HG03196 (cell line): ENCODE results near the gene DNAJC17.

ENCODE experiments used
- ATAC-seq: cut with Tn5 transposase; IDR thresholded peaks from one replicate; pipeline ENCODE4 v1.9.1; 2021; ENCODE audit not compliant: unreplicated experiment

Gene DNAJC17

DNA sequence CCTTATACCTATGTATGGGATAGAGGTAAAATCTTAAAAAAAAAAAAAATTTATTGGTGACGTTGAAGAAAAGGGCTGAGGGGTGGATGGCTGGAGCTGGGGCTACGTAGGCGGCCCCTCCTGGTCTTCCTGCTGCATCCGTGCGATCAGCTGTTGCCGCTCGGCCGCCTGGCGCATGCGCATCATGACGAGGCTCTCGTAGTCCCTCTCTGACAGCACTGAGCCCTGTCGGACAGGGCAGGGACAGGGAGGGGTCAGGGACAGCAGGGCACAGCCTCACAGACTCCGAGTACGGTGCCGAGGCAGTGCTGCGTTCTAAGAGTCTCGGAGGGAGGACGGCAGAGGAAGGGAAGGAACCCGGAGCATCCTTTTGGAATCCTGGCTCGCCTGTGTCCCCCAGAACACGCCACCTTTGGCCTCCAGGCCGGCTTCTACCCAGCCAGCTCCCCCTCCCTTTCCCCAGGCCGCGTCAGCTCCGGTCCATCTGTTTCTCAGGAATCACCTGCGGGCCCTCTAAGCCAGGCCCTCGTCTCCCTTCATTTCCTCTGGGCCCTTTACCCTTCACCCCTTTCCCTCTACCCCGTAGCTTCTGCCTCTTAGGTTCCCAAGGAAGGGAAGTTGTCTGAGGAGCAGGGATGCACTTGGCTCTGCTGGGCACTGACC is 39.3 kb downstream of the DNAJC17 start:
- no peak for ATAC-seq

DNA sequence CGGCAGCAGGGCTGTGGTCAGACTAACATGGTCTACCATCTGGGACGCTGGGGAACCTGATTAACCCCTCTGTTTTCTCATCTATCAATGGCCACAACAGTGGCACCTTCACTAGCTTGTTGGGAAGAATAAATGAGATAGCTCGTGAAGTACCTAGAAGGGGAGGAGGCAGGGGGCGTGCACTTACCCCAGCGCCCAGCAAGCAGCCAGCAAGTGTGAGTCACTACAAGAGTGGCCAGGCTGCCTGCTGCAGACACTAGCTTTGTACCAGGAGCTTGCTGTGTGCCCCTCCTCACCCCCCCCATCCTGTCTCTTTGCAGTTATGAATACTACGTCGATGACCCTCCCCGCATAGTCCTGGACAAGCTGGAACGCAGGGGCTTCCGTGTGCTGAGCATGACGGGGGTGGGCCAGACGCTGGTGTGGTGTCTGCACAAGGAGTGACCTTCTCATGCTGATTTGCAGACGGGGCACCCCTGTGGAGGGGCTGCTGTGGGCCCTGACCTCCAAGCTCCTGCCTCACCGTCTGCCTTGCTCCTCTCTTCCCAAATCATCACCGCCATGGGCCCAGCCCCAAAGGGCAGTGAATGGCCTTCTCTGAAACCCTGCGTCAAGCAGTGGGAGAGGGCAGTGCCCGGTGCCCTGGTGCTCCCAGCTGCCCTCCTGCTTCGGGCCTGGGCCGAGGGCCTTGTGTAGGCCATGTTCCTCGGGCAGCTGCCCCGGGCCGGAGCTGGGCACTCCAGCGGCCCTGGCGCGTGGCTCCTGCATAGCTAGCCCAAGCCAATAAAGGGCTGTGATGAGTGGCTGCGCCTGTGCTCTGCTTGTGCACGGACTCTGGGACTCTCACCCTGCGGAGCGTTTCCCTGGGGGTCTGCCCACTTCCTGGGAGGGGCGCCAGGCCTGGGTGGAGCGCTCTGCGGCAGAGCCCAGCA is 40.1 kb downstream of the DNAJC17 start:
- ATAC-seq = no peak

DNA sequence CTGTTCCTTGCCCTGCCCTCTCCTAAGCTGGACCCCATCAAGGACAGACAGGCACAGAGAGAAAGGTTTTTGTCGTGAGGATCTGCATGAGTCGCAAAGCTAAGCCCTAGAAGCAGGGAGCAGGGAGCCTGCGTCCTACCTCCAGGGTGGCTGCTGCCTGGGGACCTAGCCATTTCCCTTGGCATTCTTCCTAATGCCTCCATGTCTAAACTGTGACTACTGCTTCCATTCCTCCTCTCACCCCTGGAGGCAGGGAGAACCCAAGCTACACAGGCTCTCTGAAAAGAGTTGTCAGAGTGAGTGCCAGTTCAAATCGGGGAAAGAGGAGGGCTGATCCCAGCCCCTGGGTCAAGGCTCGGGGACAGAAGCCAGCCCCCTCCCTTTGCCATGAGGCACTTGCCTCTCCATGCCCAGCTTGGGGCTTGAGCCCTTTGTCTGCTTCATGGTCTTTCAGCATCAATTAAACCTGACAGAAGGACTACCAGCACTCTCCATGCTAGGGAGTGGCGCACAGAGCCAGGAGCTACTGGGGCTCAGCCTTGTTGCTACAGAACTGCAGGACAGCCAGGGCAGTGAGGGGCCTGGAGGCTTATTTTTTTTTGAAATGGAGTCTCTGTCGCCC is 41.0 kb downstream of the DNAJC17 start:
- ATAC-seq = no peak

DNA sequence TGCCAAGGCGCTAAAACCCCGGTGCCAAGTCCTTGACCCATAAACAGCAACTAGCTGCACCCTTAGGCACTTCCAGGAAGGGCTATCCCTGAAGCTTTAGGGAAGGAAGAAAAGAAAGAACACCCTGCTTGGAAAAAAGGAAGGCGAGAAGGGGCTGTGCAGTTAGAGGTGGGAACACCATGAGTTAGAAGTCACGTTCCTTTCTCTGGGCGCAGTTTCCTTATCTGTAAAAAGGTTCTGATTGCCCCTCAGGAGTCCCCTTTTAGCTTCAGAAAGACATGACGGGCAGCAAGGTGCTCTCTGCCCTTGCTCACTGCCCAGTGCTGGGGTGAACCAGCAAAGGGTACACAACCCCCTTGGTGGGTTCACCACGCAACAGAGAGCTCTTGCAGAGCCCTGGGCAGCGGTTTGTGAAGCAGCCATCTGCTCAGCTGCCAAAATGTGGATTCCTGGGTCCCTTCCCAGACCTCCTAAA is 42.6 kb downstream of the DNAJC17 start:
- ATAC-seq = no peak

DNA sequence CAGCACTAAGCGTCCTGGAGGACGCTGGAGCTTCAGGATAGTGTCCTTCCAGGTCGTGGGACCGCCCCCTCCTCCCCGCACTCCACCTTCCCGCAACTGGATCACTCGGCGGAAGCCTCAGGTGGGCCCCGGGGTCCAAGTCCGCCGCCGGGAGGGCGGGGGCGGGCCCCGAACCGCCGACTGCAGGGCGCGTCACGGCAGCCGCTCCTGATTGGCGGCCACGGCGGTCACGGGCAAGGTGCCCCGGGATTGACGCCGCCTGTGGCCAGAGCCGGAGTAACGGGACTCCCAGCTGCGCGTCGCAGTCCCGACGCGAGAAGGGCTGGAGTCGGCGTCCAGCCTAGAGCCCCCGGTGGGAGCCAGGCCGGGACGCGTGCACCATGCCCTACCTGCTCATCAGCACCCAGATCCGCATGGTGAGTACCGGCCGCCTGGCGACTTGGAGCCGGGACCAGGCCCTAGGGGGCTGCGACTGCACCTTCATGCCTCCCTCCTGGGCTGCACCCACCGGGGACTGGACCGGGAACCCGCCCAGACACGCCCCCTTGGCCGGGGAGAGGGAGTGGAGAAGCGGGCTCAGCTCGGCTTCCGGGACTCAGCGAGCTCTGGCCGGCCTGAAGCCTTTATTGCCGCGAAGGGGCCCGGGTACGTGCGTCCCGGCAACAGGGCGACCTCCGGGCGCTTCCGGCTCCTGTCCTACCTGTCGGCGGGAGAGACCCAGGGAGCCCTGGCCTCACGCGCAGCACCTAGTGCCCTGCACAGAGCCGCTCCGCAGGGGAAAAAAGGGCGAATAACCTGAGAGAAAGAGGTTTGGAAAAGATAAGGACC is 43.3 kb downstream of the DNAJC17 start, which contains the start of gene GCHFR:
GCHFR (plus strand) TSS at position 268 of the 828 bp plus-strand sequence; CDS start at position 381, 113 bp downstream.
- no peak for ATAC-seq

DNA sequence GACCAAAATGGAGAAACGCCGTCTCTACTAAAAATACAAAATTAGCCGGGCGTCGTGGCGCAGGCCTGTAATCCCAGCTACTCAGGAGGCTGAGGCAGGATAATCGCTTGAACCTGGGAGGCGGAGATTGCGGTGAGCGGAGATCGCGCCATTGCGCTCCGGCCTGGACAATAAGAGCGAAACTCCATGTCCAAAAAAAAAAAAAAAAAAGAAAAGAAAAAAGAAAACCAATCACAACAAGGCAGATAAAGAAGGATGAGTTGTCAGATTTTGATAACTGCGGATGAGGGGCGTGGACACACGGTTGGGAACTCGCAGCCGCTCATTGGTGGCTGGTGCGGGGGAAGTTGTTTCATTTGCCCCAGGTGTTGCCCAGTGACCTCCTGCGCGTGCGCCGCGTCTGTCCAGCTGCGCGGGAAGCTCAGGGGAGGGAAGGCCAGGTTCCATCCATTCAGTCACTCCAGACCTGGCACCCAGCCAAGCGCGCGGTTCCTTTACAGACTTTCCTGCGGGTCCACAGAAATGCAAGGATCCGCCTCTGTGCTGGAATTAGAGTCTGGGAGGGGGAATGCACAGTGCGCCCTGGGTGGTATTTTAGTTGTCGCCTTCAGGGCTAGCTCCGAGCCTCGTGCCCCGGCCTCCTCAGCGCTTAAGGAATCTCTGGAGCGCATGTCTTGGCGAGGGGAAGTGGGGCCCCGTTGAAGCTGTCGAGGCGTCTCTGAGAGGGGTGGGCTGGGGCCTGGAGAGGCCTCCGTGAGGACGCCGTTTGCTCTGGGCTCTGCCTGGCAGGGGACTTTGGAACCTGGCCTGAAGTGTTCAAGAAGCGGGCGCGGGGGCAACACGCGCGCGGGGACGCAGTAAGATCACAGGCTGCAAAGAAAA is 44.1 kb downstream of the DNAJC17 start:
- no peak for ATAC-seq

DNA sequence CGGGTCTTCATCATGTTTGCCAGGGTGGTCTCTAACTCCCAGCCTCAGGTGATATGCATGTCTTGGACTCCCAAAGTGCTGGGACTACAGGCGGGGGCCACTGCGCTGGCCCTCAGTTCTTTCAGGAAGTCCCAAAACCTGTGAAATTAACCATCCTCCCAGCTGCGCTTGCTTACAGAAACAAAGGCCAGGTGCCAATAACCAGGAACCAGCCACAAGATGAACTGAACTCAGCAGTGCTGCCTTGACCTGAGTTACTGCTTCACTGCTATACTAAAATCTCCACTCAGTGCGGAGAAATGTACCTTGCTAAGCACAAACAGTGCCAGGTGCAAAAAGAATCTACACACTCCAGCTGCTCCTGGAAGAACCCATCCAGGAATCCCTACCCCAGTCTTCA is 47.3 kb downstream of the DNAJC17 start:
- ATAC-seq = no peak

DNA sequence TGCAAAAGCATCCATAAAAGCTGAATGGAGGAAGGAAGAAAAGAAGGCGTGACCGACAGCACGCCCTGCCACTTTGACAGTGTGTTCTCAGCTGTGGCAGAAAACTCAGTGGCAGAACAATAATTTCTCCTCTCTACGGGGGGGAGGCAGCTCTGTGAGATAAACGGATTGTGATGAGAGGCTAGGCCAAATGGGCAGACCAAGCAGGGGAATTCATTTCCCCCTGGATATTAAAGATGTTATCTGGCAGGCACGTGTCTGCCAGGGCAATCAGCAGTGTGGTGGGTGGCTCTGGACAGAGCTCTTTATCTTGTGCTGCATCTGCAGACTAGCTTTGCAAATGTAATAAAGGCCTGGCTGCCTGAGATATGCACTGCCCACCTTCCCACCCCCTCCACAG is 50.3 kb downstream of the DNAJC17 start:
- no peak for ATAC-seq

DNA sequence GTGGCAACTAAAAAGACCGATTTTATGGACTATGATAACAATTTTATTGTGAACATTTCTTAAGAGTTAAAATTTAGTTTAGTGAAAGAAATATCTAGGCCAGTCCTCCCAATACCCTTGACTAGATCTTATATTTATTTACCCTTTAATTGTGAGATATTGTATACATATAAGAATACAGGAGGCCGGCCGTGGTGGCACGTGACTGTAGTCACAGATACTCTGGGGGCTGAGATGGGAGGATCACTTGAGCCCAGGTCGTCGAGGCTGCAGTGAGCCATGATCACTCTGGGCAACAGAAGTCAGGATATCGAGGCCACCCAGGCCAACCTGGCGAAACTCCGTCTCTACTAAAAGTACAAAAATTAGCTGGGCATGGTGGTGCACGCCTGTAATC is 51.5 kb downstream of the DNAJC17 start:
- no peak for ATAC-seq

DNA sequence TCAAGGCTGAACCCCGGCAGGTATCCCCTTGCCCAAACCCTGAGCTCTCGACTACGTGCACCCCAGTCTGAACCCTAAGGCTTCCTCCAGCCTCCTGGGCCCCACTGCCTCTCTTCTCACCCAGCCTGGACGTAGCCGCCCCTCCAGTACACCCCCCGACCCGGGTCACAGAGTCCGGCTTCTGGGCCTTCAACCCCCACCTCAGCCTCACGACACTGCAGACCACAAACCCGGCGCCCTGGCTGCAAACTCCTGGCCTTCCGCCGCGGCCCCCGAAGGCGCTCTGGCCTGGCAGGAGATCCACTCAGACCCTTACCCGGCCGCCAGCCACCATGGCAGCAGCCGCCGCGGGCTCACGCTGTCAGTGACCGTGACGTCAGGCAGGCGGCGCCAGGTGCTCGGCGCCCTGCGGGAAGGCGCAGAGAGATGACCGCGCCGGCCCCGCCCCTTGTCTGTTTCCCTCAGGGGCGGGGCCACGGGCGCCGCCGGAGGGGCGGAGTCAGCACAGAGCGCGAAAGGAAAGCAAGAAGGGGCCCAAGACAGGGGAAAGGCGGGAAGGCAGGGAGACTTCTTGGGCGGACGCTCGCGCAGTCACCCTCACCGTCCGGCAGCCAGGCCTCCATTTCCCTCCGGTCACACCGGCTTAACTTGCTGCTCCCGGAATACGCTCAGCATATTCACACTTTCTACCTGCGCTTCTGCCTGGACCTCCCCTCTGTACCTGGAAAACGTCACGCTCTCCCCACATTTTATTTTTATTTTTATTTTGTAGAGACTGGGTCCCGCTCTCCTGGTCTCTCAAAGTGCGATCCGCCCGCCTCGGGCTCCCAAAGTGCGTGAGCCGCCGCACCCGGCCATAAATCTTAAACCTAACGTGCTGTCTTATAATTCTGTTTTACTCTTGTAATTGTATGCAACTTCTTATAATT is 52.1 kb downstream of the DNAJC17 start, which contains the start of gene RMDN3:
RMDN3 (minus strand) TSS at position 372 of the 929 bp plus-strand sequence. CDS start 471 bp downstream, outside the sequence.
- peak; percentile 84 for ATAC-seq

DNA sequence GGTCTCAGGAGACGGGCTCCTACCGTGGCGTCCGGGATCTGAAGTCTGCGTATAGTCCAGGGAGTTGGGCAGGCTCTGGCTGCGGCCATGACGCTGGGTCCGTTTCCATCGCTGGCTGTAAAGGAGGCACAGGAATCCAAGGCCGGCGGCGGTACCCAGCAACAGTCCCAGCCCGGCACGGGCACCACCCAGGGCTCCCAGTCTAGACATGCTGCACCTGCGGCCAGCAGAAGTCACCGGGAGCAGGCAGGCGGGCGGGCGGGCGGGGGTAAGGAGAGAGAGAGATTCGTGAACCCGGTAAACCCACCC is 52.7 kb downstream of the DNAJC17 start:
- ATAC-seq = no peak

DNA sequence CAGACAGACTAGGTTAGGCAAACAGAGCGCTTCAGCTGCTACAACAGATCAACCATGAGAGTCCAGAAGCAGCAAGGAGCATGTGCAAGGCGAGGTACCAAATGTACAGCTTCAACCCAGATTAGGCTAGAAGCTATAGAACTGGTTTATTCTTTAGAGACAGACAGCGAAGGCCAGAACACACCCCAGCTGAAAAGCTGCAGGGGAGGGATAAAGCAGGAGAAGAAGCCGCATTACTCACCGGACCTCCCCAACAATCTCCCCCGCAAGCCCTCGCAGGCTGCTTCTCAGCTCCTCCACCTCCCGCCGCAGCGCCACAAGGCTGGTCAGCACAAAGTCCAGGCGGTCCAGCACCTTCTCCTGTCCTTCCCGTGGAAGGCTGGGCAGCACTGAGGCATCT is 55.5 kb downstream of the DNAJC17 start:
- ATAC-seq = no peak

DNA sequence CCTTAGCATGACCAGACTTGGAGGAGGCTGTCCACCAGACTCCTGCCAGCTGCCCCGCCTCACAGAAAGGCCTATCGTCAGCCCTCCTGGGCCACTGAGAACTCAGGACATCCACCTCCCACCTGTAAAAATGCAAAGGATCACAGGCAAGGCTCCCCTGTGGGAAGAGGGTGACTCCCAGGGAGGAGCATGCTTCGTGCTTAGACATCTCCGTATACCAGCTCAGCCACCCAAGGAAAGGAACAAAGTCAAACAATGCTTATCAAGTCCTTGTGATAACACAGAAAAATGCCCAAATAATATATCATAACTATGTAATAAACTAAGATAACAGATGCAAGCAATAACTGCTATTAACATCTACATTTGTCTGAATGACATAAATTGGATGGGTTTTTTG is 56.4 kb downstream of the DNAJC17 start:
- ATAC-seq = no peak

DNA sequence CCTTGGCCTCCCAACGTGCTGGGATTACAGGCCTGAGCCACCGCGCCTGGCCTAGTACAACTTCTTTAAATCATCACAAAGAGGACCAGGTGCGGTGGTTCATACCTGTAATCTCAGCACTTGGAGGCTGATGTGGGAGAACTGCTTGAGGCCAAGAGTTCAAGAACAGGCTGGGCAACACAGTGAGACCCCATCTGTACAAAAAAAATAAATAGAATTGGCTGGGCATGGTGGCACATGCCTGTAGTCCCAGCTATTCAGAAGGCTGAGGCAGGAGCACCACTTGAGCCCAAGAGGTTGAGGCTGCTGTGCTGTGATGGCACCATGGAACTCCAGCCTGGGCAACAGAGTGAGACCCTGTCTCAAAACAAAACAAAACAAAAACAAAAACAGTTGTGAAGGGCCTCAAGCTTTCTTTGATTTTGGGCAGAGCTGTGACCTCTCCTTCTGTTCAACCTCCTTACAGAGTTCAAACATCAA is 58.1 kb downstream of the DNAJC17 start:
- ATAC-seq = no peak

DNA sequence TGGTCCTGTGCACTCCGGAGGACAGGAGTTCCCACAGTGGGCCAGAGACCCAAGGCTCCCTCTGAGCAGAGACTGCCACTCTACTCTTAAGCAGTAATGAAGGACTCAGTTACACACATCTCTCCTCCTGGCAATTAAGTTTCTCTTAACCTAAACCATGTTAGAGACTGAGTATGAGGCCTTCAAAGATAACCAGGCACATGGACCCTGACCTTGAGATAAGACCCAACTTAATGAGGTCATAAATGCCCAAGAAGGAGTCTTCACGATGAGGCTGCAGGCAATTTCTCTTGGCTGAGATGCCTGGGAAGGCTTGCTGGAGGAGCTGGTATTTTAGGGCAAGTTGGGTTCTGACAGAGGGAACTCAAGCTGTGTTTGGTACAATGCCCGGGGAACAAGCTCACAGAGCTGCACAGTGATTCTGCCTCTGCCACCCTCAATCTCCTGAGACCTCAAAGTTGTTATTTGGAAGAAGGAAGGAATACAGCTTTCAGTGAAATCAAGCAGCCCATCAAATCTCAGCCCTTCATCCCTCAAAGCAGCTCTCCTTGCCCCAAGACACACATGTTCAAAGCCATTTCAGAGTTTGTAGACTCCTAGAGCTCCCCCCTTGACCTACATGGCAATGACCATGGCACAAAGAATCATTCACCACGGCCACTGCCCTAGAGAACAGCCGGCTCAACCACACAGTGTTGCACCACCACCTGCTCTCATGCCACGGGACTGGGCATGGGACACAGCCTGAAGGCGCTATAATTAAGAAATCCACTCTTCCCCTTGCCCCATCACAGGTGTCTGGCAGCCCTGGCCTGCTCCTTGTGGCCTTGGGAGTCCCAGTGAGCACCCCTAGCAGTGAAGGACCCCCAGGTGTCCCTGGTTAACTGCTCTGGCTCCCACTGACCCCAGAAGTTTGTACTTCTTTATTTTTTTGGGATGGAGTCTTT is 59.3 kb downstream of the DNAJC17 start:
- ATAC-seq = no peak

DNA sequence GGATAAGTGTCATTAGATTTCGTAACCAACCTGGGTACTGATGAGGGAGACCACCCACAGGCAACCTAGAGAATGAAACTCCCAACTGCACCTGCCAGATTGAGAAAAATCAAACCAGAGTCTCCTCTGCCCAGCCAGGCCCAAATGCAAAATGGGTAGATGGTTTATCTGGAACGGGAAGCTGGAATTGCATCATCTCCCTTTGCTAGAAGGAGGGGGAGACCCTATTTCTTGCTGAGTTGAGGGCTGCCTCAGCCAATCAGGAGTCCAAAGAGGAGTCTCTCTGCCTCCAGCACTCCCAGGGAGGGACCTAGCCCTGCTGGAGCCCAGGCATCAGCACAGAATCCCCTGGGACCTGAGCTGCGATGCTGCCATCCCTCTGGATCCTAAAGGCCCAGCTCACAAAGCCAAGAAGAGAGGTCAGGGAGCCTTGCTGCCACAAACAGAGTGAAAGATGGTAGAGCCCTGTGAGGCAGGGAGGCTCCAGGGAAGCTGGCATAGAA is 60.3 kb downstream of the DNAJC17 start:
- ATAC-seq = no peak

DNA sequence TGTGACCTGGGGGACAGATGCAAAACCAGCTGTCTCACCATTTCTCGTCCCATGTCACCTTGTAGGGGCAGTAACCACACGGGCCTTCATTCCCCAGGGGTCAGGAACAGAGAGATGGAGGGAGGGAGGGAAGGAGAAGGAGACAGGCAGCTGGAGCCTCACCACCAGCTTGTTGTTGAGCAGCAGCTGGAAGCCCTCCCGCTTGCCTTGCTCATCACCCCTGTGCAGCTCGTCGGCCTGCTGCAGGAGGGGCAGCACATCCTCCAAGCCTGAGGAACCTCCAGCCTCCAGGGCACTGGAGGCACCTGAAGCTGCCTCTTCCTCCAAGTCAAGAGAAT is 62.5 kb downstream of the DNAJC17 start:
- ATAC-seq = no peak
